Spleen (tissue), 7 donors: ENCODE data around the gene PROB1.
A peak's percentile ranks its signal among the peaks of the same experiment; 100 is the strongest.

Experiments
- POLR2A ChIP-seq, 3 donors: fragments of 450-650 bp; IDR thresholded peaks; one replicate each; pipeline ENCODE4 v1.5.1; 2017; ENCODE audit warnings: antibody characterized with exemption in 3 of 3, mild to moderate bottlenecking in 1 of 3
- POLR2AphosphoS5 ChIP-seq, 3 donors: sonication (generic); formaldehyde crosslinking; IDR thresholded peaks; one replicate each; pipeline ENCODE4 v1.5.1; 2017; ENCODE audit warnings: antibody characterized with exemption in 3 of 3
- TF ChIP-seq, protein P1 (sequence below), 11 experiments: fragments of 200-600 bp in 7 of 11; fragments of 450-650 bp in 4 of 11; sonication (generic) in 4 of 11; IDR thresholded peaks in 8 of 11; conservative IDR thresholded peaks in 3 of 11; 1 replicate in 7 of 11; 2 replicates in 4 of 11; pipeline versions ENCODE4 v1.4.0 to v1.8.0; 2016 to 2021; ENCODE audit warnings: antibody characterized with exemption in 11 of 11, inconsistent platforms in 4 of 11, mild to moderate bottlenecking in 1 of 11
- donor health status: DM: no; HTN: no; CAD: no; lungs with moderate emphysema.
- donor health status: DM: no; HTN: no; CAD: no.
- donor health status: DM: no; HTN: no; CAD: no.

DNA sequence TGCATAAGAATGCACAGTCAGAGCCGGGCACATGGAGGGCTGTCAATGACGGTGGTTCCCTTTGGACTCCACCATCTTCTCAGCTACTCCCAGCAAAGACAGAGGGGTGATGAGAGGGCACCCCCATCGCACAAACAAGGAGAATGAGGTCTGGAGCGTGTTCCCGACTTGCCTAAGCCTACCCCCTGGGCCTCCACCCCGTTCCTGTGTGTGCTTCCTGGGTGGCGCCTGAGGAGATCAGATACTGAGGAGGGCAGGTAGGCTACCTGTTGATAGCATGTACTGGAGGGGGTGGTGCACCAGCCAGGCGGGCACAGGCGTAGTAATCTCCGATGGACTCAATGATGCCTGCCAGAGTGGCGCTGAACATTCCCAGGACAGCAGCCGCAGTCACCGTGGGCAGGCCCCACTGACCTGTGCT lies 16.0 kb downstream of the PROB1 start:
- TF ChIP-seq, protein P1, sequence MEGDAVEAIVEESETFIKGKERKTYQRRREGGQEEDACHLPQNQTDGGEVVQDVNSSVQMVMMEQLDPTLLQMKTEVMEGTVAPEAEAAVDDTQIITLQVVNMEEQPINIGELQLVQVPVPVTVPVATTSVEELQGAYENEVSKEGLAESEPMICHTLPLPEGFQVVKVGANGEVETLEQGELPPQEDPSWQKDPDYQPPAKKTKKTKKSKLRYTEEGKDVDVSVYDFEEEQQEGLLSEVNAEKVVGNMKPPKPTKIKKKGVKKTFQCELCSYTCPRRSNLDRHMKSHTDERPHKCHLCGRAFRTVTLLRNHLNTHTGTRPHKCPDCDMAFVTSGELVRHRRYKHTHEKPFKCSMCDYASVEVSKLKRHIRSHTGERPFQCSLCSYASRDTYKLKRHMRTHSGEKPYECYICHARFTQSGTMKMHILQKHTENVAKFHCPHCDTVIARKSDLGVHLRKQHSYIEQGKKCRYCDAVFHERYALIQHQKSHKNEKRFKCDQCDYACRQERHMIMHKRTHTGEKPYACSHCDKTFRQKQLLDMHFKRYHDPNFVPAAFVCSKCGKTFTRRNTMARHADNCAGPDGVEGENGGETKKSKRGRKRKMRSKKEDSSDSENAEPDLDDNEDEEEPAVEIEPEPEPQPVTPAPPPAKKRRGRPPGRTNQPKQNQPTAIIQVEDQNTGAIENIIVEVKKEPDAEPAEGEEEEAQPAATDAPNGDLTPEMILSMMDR (IDR thresholded peaks at IDR 0.05 in 8 of 11, conservative IDR thresholded peaks at IDR 0.05 in 3 of 11) = no peak
- TF ChIP-seq POLR2A (IDR thresholded peaks at IDR 0.05) (no peak), POLR2AphosphoS5 (IDR thresholded peaks at IDR 0.05) (peak in 1 of 3 donors; percentile 7)
